NCI-H82 treated with DMSO at 0.1 percent for 48 hours (cell line): ENCODE data around the gene SEC14L2.
"Not testable (repeated sequence)": the region's sequence is repeated elsewhere in the genome, so short reads cannot be mapped to it uniquely, and the experiment has no call there.

ENCODE experiments used
- DNase-seq: peaks from one replicate; lab custom pipeline; 2025; ENCODE audit not compliant: unreplicated experiment; lab: John Stamatoyannopoulos, UW

Gene SEC14L2

GRCh38 chr22:30402766-30403104 lies 5.9 kb downstream of the SEC14L2 start:
- DNase-seq: not testable (repeated sequence)

DNA sequence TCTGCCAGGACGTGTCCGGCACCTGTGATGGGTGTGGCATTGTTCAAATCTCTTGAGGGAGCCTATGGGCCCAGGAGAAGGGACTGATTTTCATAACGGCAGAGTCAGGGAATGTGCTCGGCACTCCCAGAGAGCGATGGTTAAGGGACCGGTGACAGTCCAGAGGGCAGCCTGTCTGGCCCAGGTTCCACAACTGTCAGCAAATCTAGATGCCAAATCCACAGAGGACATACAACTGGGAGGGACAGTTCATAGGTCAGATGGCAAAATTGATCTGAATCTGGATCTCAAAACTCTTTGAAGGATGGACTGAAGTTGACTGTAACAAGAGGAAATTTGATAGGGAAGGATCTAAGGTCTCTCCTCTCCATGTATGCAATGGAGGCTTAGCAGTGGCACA lies 7.5 kb downstream of the SEC14L2 start:
- no peak for DNase-seq

GRCh38 chr22:30405731-30406130 lies 8.9 kb downstream of the SEC14L2 start:
- no peak for DNase-seq

- no peak for DNase-seq
These were observed 9.6 kb downstream of the SEC14L2 start for GRCh38 chr22:30406400-30406799.

GRCh38 chr22:30408388-30409102 lies 11.7 kb downstream of the SEC14L2 start:
- DNase-seq: no peak

GRCh38 chr22:30411780-30412179 lies 15.0 kb downstream of the SEC14L2 start:
- DNase-seq: no peak

DNA sequence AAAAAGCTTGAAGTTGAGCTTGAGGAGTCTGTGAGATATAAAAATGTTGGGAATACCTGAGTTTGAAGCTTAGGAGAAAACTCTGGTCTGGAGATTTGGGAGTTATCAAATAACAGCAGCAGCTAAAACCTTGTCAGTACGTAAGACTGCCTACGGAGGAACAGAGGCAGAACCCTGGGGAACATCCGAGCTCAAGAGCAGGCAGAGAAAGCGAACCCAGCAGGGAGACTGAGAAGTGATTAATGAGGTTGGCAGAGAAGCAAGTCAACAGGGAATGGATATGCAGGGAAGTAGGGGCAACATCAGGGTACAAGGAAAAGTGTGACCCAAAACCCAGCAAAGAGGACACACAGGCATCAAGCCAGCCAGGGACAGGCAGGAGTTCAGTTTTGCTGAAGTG lies 16.2 kb downstream of the SEC14L2 start:
- no peak for DNase-seq

DNA sequence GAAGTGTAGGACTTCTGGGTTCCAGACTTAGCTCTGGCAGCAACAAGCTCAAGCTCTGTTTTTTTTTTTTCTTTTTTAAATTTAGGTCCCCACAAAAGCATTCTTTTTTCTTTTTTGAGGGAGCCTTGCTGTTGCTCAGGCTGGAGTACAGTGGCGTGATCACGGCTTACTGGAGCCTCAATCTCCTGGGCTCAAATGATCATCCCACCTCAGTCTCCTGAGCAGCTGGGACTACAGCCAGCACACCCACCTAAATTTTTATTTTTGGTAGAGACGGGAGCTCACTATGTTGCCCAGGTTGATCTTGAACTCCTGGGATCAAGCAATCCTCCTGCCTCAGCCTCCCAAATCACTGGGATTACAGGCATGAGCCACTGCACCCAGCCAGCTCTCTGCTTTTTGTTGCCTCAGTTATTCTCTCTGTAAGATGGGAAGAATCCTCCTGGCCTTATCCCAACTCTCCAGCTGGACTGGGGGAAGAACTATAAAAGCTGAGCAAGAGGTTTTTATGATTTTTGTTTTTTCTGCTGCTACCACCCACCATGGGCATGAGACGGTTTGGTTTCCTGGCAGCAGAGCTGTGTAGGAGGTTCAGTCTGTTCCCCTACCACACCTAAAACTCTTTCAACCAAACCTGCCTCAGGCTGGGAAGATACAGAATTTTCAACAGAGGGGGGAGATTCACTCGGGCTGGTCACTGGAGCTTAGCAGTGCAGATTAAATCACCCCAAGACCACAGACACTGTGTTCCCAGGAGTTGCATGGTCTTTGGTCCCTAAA lies 17.1 kb downstream of the SEC14L2 start:
- DNase-seq: no peak

DNA sequence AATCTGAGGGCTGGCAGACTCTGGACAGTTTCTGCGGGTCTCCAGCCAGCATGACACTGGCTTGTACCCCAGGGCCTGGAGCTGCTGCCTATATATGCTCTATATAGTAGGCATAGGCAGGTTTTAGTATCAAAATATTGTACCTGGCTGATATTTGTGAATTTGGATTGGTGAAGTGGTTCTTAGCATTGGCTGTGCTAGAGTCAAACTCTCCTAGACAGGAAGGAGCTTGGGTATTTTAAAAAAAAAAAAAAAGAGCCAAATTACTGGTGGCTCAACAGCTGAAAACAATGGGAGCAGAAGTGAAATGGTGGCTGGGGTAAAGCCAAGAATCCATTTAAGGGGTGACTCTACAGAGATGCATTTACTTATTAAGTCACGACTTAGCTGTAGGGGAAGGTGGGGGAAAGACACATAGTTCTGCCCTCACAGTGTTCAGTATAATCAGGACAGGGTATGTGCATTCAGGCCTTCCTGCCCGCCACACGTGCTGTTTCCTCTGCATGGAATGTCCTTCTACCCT lies 17.8 kb downstream of the SEC14L2 start:
- no peak for DNase-seq

DNA sequence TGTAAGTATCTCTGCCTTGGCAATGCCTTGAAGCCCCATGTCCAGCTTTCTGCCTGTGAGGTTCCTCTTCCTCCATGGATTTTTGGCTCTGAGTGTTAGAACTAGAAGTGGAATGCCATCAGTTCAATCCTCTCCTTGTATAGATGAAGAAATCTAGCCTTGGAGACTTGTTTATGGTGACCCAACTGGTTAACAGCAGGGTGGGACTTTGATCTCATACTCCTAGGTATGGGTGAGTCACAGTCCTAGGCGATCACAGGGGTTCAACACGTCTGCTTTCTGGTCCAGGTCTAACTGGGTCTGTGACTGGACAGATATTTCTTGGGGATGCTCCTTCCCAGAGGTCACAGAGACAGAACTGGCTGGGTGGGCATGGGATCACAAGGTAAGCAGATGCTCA lies 19.6 kb downstream of the SEC14L2 start:
- DNase-seq: no peak

DNA sequence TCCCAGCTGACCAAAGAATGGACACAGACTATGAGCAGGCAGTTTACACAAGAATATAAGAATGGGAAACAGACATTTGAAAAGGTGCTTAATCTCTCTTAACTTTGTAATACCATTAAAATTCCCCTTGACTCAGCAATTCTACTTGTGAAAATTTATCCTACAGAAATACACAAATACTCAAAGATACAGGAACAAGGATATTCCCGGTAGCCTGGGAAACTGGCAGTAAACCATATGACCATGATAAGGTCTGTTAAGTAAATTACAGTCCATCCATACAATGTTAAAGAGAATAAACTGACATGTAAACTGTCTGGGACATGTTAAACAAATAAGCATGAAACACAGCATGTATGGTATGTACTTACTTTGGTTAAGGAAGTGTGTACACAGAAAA lies 20.0 kb downstream of the SEC14L2 start:
- DNase-seq: no peak

GRCh38 chr22:30420347-30421125 lies 23.7 kb downstream of the SEC14L2 start:
- DNase-seq: no peak

DNA sequence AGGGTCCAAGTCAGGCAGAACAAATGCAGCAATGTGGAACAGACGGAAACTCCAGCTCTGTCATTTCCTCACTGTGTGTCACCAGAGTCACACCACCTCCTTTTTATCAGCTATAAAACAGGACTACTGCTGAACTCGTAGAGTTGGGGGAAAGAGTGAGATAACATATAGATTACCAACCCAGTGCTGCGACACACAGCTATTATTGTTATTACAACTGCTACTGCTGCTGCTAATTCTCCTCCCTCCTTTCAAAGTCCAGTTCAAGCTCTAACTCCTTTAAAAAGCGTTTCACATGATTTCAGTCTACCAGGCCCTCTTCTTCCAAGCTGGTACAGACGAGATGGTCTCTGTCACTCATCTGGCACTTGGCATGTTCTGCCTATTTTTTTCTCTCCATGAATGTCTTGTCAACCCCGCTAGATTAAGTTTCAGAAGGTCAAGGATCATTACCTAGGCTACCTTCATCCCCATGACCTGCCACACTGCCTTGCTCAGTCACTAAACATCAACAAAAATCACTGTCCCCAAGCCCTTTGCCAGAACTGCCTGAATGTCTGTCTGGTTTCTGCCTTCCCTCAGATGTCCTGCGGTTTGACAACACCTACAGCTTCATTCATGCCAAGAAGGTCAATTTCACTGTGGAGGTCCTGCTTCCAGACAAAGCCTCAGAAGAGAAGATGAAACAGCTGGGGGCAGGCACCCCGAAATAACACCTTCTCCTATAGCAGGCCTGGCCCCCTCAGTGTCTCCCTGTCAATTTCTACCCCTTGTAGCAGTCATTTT lies 25.1 kb downstream of the SEC14L2 start:
- DNase-seq: no peak

DNA sequence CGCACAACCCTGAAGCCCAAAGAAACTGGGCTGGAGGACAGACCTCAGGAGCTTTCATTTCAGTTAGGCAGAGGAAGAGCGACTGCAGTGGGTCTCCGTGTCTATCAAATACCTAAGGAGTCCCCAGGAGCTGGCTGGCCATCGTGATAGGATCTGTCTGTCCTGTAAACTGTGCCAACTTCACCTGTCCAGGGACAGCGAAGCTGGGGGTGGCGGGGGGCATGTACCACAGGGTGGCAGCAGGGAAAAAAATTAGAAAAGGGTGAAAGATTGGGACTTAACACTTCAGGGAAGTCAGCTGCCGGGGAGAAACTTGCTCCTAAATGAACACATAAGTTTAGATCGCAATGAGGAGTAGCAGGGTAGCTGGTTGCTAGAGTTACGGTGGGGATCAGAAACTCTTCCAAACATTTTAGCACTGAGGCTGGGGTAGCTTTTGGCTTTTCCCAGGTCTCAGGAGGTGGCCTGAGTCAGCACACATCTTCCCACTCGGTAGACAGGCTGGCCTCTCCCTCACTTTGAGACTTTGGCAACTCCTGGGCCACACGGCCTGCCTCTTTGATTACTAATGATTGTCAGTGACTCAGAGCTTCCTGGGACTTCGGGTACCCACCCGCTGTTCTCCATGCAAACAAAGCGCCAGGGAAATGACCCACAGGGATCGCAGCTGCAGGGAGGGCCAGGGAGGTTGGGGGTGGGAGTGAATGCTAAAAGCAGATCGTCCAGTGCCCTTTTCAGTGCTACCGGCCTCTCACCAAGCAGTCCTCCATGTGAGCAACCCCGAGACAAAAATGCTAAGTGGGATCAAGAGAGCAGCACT lies 25.9 kb downstream of the SEC14L2 start:
- DNase-seq: no peak

DNA sequence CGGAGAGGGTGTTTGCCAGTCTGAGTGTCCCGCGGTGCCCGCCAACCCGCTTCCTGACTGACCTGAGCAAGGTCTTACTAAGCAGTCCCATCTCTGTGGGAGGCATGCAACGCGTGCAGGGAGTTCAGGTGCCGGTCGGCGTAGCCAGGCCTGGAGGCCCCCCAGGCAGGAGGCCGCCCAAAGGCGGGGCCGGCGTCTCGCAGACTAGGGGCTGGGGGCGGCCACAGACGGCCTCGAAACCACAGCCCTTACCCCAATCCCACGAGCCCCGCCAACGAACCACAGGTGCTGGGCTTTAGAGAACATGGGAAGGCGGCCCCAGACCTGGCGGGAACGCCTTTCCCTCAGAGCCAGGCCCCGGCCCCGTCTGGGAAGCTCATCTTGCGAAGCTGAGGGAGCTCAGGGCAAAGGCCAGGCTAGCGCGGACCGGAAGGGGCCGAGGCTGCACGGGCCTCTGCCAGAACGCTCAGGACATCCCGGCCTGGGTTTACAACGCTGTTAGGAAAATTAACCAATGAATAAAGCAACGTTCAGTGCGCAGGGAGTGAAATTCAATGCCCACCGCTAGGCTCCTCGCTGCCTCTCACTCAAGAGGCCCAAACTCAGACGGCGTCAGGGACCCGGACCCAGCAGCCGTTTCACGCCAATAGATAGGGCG lies 26.6 kb downstream of the SEC14L2 start:
- no peak for DNase-seq

GRCh38 chr22:30423959-30424533 lies 27.2 kb downstream of the SEC14L2 start:
- peak; percentile 100 for DNase-seq

GRCh38 chr22:30424534-30425326 lies 27.9 kb downstream of the SEC14L2 start:
- DNase-seq: no peak

- DNase-seq: no peak
These were observed 28.5 kb downstream of the SEC14L2 start for GRCh38 chr22:30425327-30425615.
